GM19328 (cell line): ENCODE results near the gene SOAT2.
"Not testable (repeated sequence)": the region's sequence is repeated elsewhere in the genome, so short reads cannot be mapped to it uniquely, and the experiment has no call there.

Experiments
- ATAC-seq: cut with Tn5 transposase; IDR thresholded peaks from one replicate; pipeline ENCODE4 v1.9.1; 2021; ENCODE audit warnings: mild to moderate bottlenecking, moderate library complexity; ENCODE audit not compliant: unreplicated experiment

SOAT2 gene

DNA sequence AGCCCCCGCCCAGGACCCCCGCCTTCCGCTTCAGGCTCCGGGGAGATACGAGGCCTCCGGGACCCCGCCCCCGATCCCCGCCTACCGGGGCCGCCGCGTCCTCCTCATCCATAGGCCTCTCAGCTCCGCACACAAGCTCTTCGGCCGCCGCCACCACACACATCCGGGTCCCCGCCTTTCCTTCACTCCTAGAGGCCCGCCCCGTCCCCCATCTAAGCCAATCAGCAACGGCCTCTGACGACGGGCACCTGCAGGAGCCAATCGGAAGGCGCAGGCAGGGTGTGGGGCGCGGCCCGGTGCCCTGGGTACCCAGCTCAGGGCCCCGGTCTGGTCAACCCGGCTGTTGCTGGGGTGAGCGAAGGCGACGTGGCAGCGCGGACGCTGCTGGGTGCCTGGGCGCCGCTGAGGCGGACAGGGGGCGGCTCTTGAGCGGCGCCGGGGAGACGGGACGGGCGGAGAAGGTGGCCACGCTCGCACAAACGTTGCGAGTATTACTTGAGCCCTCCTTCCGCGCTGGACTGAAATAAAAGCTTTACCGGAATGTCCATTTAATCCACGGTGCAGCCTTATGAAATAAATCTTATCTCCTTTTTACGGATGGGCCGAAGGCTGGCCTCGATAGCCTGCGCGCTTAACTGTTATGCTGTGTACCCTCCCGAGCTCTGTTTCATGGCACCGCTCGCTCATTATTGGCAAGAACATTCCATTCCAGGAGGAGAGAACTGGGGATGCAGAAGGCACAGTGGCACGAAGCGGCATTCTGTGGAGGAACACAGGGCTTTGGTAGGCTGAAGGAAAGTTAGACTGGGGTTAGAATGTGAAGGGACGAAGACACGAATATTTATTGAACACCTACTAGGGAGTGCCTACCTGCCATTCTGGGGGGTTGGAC, 23.8 kb upstream of the SOAT2 start, which contains the start of gene SPRYD3:
SPRYD3 (minus strand) TSS at position 165 of the 892 bp plus-strand sequence; CDS start at position 108, 57 bp downstream.
- peak; percentile 99 for ATAC-seq

DNA sequence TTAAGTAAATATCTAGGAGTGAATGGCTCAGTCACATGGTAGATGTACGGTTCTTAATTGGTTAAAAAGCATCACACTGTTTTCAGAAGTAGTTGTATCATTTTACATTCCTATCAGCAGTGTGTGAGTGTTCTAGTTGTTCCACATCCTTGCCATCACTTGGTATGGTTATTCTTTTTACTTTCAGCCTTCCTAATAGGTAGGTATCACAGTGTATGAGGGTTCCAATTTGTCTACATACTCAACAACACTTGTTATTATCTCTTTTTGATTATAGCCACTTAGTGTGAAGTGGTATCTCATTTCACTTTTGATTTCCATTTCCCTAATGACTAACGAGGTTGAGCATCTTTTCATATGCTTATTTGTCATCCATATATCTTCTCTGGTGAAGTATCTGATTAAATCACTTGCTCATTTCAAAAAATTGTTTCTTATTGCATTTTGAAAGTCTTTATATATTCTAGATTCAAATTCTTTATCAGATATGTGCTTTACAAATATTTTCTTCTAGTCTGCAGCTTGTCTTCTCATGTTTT, 20.6 kb upstream of the SOAT2 start:
- no peak for ATAC-seq

DNA sequence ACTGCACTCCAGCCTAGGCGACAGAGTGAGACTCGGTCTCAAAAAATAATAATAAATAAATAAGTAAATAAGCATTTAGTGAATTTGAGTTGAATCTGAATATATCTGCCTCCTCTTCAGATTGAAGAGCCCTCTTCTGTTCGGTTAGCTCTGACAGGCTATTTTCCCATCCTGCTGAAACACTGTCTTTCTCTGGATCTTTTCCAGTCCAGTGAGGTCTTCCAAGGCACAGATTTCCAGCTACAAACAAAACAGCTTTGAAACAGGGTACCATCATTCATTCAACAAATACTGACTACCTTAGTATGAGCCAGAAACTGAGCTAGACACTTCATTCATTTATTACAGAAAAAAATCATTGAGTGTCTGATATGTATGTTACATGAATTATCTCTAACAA, 16.9 kb upstream of the SOAT2 start:
- no peak for ATAC-seq

DNA sequence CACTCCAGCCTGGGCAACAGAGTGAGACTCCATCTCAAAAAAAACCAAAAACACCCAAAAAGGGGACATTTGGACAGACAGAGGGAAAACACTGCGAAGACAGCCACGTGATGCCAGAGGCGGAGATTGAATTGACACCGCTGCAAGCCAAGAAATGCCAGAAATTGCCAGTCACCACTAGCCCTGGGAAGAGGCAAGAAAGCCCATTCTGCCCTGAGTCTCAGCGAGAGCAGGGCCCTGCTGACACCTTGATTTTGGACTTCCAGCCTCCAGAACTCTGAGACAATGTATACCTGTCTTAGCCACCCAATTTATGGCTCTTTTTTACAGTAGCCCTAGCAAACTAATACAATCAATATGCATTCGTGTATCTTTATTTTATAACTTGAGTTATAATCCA, 13.2 kb upstream of the SOAT2 start:
- ATAC-seq: no peak

DNA sequence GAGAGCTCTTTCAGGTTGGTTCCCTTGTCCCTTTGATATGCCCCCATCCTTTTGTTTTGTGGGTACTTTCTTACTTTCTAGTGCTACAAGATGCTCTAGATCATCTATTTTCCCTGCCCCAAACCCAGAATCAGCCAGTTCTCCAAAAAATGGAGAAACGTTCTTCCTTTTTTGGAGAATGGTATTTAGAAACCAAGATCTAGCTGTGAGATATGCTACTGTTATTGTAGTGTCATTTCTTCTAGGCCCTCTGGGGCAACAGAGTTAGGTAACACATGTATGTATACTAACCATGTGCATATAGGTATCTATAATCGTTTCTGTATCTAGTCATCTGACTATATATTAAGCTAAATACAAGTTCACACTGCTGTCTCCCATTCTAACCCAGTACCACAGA, 12.7 kb upstream of the SOAT2 start:
- no peak for ATAC-seq

DNA sequence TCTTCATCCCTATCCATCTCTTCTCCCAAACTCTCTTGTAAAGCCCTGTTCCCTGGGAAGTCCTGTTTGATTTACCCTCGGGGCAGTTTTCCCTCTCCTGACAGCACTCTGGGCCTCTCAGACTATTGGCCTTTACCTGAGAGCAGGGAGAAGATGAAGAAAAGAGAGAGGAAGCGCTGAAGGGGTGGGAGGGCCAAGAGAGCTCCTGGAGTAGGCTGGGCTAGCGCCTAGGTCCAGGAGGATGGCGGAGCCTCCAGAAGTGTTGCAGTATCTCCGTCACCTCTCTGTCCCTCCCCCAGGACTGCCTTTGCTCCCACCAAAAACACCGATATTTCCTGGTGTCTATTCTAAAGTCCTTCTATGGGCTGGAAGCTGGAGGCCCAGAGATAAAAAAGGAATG, 11.5 kb upstream of the SOAT2 start:
- ATAC-seq: no peak

DNA sequence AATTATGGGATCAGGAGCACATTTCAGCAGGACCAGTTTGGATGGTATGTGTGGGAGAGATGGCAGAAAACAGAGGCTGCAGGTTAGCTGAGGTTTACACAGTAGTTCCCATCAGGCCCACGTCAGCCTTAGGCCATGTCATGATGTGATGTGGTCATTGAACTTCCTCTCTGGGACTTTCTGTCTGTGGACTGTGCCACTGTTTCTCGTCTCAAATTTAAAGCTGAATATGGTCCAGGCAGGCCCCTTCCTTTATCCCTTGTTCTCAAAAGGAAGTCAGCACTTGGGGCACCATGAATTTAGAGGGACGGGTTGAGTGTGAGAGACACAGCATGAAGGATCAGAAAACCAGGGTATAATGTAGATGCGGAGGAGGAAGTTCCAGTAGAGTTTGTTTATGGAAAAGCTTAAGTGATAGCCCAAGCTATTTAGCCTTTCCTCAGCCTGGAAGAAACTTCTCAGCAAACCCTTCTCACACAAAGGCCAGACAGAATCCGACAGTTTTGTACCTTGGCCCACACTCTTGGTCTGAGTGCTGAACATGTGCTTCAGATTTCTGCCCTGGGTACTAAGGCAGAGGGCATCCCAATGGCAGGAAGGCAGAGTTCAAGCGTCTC, 9.4 kb upstream of the SOAT2 start:
- ATAC-seq: no peak

DNA sequence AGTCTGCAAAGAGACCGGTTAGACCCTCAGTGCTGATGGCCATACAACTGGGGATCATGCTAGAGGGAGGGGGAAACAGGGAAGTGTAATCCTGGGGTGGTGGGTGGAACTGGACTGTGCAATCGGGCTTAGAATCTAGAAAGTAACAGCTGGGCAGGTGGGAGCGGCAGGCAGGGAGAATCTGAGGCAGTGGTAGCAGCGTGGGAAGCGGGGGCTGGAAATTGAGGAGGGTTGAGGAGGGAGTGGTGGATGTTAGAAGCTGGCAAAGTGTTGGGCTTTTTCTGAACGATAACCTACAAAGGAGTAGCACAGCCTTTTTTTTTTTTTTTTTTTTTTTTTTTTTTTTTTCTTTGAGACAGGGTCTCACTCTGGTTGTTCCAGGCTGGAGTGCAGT, 8.9 kb upstream of the SOAT2 start:
- no peak for ATAC-seq

DNA sequence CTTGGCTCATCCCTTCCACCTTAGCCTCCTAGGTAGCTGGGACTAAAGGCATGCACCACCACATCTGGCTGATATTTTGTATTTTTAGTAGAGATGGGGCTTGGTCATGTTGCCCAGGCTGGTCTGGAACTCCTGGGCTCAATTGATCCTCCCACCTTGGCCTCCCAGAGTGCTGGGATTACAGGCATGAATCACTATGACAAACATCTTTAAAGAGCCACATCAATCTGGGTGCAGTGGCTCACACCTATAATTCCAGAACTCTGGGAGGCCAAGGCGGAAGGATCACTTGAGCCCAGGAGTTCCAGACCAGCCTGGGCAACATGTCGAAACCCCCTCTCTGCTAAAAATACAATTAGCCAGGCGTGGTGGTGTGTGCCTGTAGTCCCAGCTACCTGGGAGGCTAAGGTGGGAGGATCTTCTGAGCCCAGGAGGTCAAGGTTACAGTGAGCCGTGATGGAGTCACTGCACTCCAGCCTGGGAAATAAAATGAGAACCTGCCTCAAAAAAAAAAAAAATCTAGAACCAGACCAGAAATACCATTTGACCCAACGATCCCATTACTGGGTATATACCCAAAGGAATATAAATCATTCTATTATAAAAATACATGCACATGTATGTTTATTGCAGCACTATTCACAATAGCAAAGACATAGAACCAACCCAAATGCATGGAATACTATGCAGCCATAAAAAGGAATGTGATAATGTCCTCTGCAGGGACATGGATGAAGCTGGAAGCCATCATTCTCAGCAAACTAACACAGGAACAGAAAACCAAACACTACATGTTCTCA, 8.3 kb upstream of the SOAT2 start:
- not testable (repeated sequence) for ATAC-seq

DNA sequence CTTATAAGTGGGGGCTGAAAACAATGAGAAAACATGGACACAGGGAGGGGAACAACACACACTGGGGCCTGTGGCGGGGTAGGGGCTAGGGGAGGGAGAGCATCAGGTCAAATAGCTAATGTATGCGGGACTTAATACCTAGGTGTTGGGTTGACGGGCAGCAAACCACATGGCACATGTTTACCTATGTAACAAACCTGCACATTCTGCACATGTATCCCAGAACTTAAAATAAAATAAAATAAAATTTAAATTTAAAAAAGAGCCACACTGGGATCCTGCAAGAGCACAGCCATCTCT, 7.7 kb upstream of the SOAT2 start:
- ATAC-seq: not testable (repeated sequence)

DNA sequence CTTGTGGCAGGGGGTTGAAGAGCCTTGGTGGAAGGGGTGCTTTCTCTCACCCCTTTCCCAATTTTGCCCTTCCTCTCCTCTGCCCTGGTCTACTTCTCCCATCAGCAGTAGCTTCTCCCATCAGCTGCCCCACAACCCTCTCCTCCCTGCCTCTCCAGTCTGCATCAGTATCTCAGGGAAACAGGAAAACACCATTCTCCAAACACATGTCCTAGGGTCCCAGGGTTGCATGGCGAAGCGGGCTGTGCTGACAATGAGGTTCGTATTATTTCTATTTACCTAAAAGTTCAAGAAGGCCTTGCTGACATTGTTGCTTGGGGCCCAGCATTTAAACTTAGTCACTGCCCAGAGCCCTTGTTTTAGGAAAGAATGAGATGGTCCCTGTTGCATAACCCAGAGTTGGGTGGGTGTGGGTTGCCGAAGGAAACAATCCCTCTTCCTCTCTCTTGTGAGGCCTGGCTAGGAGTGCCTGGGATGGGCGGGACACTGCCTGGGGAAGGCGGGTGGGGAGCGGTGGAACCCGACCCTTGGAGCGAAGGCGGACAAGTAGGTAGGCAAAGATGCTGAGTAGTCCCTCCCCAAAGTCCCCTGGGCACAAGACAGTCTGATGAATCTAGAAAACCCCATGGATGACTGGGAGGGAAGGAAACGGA, 7.1 kb upstream of the SOAT2 start:
- ATAC-seq: no peak

DNA sequence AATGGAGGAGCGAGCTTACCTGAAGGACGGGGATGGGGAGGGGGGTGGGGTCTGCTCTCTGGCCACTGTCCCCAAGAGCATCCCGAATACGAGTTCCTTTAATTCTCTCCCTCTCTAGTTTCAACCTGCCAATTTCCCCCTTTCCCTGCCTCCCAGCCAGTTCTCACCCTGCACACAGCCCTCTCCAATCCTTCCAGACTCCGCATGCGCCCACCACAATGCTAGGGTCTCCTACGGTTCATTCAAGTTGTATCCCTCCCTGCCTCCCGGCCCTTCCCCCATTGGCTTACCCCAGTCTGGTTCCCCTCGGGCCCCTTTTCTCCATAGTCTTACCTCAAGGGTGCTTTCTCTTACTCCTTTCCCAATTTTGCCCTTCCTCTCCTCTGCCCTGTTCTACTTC, 6.5 kb upstream of the SOAT2 start:
- ATAC-seq: no peak

DNA sequence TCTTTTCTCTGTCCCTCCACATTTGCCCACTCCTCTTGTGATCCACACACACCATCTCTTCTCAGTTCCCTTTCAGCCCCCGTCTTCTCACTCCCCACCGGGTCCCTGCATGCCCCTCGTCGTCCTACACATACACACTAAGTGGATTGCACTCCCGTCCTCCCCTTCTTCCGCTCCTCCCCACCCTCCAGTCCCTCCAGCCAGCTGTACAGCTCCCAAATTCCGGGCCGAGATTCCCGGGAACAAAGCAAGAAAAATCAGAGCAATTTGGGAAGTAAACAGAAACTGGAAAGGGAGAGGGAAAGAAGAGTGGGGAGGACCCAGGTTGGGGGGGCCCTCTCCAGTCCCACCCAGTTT, 6.1 kb upstream of the SOAT2 start:
- ATAC-seq: no peak

DNA sequence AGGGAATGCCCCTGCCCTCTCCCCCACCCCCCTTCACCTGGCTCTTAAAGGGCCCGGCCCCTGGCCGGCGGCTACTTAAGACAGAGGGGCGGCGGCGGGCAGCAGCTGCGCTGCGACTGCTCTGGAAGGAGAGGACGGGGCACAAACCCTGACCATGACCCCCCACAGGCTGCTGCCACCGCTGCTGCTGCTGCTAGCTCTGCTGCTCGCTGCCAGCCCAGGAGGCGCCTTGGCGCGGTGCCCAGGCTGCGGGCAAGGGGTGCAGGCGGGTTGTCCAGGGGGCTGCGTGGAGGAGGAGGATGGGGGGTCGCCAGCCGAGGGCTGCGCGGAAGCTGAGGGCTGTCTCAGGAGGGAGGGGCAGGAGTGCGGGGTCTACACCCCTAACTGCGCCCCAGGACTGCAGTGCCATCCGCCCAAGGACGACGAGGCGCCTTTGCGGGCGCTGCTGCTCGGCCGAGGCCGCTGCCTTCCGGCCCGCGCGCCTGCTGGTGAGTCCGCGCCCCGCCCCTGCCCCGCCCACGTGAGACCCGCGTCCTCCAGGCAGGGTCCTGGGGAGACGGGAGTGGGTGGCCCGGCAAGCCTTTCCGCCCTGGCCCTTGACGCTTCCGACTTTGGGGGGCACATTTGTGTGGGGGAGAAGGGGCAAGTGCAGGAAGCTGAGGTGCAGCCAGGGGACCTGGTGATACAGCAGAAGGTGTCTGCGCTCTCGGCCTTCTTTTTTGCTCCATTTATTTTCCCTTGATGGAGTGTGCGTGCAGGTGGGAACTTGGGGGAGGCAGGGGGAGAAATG, 5.5 kb upstream of the SOAT2 start, which contains the start of gene IGFBP6:
IGFBP6 (plus strand) TSS at position 104 of the 790 bp plus-strand sequence; CDS start at position 155, 51 bp downstream.
- no peak for ATAC-seq

DNA sequence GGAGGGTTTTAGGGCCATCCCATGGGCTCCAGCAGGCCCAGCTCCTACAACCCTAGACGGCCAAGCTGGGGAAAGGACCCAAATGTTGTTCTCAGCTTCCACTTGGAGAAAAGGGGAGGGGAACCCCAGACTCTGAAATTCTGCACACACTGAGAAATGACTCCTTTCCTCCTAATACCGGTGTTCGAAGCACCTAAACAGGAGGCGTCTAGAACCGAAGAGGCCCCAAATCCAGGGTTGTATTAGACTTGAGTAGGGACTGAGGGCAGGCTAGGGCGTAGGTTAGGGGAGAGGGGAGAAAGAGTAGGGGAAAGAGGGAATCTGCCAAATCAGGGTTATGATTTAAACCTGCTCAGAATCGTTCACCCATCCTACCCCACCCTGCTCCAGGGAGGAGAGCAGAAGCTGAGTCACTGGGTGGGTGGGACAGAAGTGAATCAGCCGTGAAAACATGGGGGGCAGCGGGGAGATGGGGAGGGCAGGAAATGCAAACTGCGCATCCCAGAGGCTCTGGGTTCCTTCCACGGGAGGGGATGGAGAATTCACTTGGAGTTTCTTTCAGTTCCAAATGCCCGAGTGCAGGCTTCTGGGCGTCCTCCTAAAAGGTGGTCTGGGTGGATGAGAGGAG, 4.8 kb upstream of the SOAT2 start:
- ATAC-seq: no peak

DNA sequence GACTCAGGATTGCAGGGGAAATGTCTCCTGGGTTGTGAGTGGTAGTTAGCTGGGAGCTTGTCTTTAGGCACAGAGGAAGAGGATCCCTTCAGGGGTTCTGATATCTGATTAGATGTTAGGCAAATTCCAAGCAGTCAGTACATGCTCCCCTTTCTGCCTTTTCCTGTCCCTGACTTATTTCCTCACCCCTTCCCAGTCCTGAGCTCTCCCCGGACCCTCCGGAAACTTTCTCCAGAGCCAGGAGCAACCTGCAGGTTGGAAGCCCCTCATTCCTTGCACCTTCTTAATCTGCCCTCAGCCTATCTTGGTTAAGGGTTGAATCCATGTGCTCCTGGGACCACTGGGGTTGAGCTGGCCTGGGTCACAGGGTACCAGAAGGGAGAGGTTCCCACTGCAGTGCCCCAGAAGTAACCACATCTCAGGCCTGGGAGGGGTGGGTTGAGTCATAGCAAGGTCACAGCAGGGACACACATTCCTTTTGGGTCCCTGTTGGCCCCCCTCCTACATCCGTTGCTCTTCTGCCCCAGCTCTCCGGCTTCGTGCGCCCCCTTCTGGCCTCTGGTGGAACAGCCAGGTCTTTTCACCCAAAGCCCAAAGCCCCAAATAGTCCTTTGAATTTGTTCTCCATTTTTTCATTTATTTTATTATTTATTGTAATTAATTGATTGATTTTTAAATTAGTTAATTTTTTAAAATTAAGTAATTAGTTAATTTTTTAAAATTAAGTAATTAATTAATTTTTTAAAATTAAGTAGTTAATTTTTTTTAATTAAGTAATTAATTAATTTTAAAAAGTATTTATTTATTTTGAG, 4.0 kb upstream of the SOAT2 start:
- no peak for ATAC-seq

DNA sequence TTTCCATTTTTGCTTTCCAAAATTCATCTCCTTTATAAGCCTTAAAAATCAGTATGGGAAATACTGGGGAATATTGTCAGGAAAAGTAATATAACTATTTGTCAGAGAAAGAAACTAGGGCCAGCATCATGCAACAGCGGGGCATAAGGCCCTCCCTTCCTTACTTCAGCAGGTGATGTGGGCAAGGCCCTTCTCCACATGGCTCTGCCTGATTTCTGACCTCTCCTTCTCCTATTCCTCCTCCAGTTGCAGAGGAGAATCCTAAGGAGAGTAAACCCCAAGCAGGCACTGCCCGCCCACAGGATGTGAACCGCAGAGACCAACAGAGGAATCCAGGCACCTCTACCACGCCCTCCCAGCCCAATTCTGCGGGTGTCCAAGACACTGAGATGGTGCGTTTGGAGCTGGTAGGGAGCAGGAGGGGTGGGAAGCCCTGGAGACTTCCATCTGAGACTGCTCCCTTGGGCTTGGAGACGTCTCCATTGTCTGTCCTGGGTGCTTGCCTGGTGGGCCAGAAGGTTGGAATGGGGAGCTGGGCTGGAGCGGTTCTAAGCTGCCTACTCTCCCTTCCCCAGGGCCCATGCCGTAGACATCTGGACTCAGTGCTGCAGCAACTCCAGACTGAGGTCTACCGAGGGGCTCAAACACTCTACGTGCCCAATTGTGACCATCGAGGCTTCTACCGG, 2.7 kb upstream of the SOAT2 start:
- no peak for ATAC-seq

DNA sequence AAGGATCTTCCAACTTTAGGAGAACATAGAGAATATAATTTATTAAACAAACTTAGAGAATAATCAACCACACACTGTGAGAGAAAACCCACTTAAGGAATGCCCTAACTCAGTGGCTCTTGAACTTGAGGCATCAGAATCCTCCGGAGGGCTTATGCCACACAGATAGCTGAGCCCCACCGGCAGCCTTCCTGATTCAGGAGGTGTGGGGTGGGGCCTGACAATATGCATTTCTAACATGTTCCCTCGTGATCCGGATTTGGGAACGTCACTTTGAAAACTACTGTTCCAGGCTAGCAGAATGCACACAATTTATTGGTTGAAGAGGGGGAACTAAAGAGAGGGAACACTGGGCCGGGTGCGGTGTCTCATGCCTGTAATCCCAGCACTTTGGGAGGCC, 2.0 kb upstream of the SOAT2 start:
- no peak for ATAC-seq
